ENCODE results near the gene OSER1. TPM values are rescaled to one million over a fixed set of nuclear protein-coding genes. Genes with fewer than 3 reads are reported as not detected.

OSER1 gene
- total and polyA plus RNA-seq, 2 donors (not counting 1 experiment from before 2014, with no cell fraction given), result 50.9 to 73.2 TPM

GRCh38 chr20:44255942-44256341 lies 45.4 kb upstream of the OSER1 start:
- H3K4me1 ChIP-seq (ENCODE audit: control insufficient read depth, extremely low read depth, insufficient read depth, low read length), result no peaks in the 10 kb centered on the region
- H3K27me3 ChIP-seq (ENCODE audit: control insufficient read depth, insufficient read depth, low read length), result no peaks in the 10 kb centered on the region
- no peak overlapping the region for H3K4me2 ChIP-seq (ENCODE audit: extremely low read depth, insufficient read depth, low read length)
- H4K20me1 ChIP-seq (ENCODE audit: control insufficient read depth, extremely low read depth, insufficient read depth, low read length), result no peaks in the 10 kb centered on the region
- no peaks in the 10 kb centered on the region for H3K79me2 ChIP-seq (ENCODE audit: control insufficient read depth, insufficient read depth, low read length)
- H3K9ac ChIP-seq (ENCODE audit: insufficient read depth, low read length), result no peak overlapping the region
- no peak overlapping the region for H2AFZ ChIP-seq (ENCODE audit: low read length)
- H3K9me3 ChIP-seq (ENCODE audit: control insufficient read depth, insufficient read depth, low read depth, low read length), result no peaks in the 10 kb centered on the region
- H3K4me3 ChIP-seq (replicated peaks in 1 of 4; ENCODE audit: control extremely low read depth in 1 of 4, insufficient read depth in 1 of 4, low read depth in 3 of 4, low read length in 4 of 4), result no peak overlapping the region
- TF ChIP-seq, protein P1, sequence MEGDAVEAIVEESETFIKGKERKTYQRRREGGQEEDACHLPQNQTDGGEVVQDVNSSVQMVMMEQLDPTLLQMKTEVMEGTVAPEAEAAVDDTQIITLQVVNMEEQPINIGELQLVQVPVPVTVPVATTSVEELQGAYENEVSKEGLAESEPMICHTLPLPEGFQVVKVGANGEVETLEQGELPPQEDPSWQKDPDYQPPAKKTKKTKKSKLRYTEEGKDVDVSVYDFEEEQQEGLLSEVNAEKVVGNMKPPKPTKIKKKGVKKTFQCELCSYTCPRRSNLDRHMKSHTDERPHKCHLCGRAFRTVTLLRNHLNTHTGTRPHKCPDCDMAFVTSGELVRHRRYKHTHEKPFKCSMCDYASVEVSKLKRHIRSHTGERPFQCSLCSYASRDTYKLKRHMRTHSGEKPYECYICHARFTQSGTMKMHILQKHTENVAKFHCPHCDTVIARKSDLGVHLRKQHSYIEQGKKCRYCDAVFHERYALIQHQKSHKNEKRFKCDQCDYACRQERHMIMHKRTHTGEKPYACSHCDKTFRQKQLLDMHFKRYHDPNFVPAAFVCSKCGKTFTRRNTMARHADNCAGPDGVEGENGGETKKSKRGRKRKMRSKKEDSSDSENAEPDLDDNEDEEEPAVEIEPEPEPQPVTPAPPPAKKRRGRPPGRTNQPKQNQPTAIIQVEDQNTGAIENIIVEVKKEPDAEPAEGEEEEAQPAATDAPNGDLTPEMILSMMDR (conservative IDR thresholded peaks at IDR 0.05 in 1 of 2, IDR thresholded peaks at IDR 0.05 in 1 of 2; ENCODE audit: low read depth in 1 of 2, low read length in 2 of 2), result no peak
- no peak for TF ChIP-seq EZH2 (IDR thresholded peaks at IDR 0.05; ENCODE audit: low read length, missing control alignments)
- no peak for DNase-seq (ENCODE audit: low read depth in 2 of 2)
- no peaks in the 10 kb centered on the region for H3K36me3 ChIP-seq (ENCODE audit: control insufficient read depth, insufficient read depth, low read length)
- H3K27ac ChIP-seq (ENCODE audit: insufficient read depth, low read length), result no peak overlapping the region

- Histone ChIP-seq H3K4me3 (replicated peaks in 1 of 4; ENCODE audit: control extremely low read depth in 1 of 4, insufficient read depth in 1 of 4, low read depth in 3 of 4, low read length in 4 of 4) (no peak overlapping the region), H3K9me3 (ENCODE audit: control insufficient read depth, insufficient read depth, low read depth, low read length) (no peaks in the 10 kb centered on the region), H4K20me1 (ENCODE audit: control insufficient read depth, extremely low read depth, insufficient read depth, low read length) (no peaks in the 10 kb centered on the region), H3K27me3 (ENCODE audit: control insufficient read depth, insufficient read depth, low read length) (no peaks in the 10 kb centered on the region), H3K36me3 (ENCODE audit: control insufficient read depth, insufficient read depth, low read length) (no peaks in the 10 kb centered on the region), H3K4me1 (ENCODE audit: control insufficient read depth, extremely low read depth, insufficient read depth, low read length) (no peaks in the 10 kb centered on the region), H3K4me2 (ENCODE audit: extremely low read depth, insufficient read depth, low read length) (no peak overlapping the region), H3K79me2 (ENCODE audit: control insufficient read depth, insufficient read depth, low read length) (no peaks in the 10 kb centered on the region), H3K9ac (ENCODE audit: insufficient read depth, low read length) (no peak overlapping the region), H3K27ac (ENCODE audit: insufficient read depth, low read length) (no peak overlapping the region), H2AFZ (ENCODE audit: low read length) (no peak overlapping the region)
- no peak for DNase-seq (ENCODE audit: low read depth in 2 of 2)
- TF ChIP-seq EZH2 (IDR thresholded peaks at IDR 0.05; ENCODE audit: low read length, missing control alignments), result no peak
- TF ChIP-seq, protein P1 (conservative IDR thresholded peaks at IDR 0.05 in 1 of 2, IDR thresholded peaks at IDR 0.05 in 1 of 2; ENCODE audit: low read depth in 1 of 2, low read length in 2 of 2), result no peak
Observed at GRCh38 chr20:44254073-44254472, 43.5 kb upstream of the OSER1 start.

- Histone ChIP-seq H3K79me2 (ENCODE audit: control insufficient read depth, insufficient read depth, low read length) (no peaks in the 10 kb centered on the region), H3K4me2 (ENCODE audit: extremely low read depth, insufficient read depth, low read length) (no peak overlapping the region), H3K4me3 (replicated peaks in 1 of 4; ENCODE audit: control extremely low read depth in 1 of 4, insufficient read depth in 1 of 4, low read depth in 3 of 4, low read length in 4 of 4) (no peak overlapping the region), H3K9ac (ENCODE audit: insufficient read depth, low read length) (no peak overlapping the region), H4K20me1 (ENCODE audit: control insufficient read depth, extremely low read depth, insufficient read depth, low read length) (no peaks in the 10 kb centered on the region), H2AFZ (ENCODE audit: low read length) (no peak overlapping the region), H3K4me1 (ENCODE audit: control insufficient read depth, extremely low read depth, insufficient read depth, low read length) (no peaks in the 10 kb centered on the region), H3K9me3 (ENCODE audit: control insufficient read depth, insufficient read depth, low read depth, low read length) (no peaks in the 10 kb centered on the region), H3K36me3 (ENCODE audit: control insufficient read depth, insufficient read depth, low read length) (no peaks in the 10 kb centered on the region), H3K27ac (ENCODE audit: insufficient read depth, low read length) (no peak overlapping the region), H3K27me3 (ENCODE audit: control insufficient read depth, insufficient read depth, low read length) (no peaks in the 10 kb centered on the region)
- TF ChIP-seq, protein P1 (conservative IDR thresholded peaks at IDR 0.05 in 1 of 2, IDR thresholded peaks at IDR 0.05 in 1 of 2; ENCODE audit: low read depth in 1 of 2, low read length in 2 of 2), result no peak
- TF ChIP-seq EZH2 (IDR thresholded peaks at IDR 0.05; ENCODE audit: low read length, missing control alignments), result no peak
- DNase-seq (ENCODE audit: low read depth in 2 of 2), result no peak
Observed at GRCh38 chr20:44253528-44253927, 43.0 kb upstream of the OSER1 start.
